ENCODE measurements around the gene YIPF3.
"Not testable (repeated sequence)": the region's sequence is repeated elsewhere in the genome, so short reads cannot be mapped to it uniquely, and the experiment has no call there.

Gene YIPF3

GRCh38 chr6:43509984-43510826 is 6.5 kb downstream of the YIPF3 start, which contains the start of gene LRRC73:
TSS of gene LRRC73 (minus strand) at chr6:43510346. CDS start at chr6:43509785, 561 bp downstream.
- H3K4me3 ChIP-seq (ENCODE audit: low read depth, low read length) = peak within 1 kb of the TSS; percentile 64

GRCh38 chr6:43509142-43509983 is 7.4 kb downstream of the YIPF3 start:
- H3K4me3 ChIP-seq (ENCODE audit: low read depth, low read length) = peak overlapping the region; percentile 39

GRCh38 chr6:43508481-43509141 is 8.1 kb downstream of the YIPF3 start:
- H3K4me3 ChIP-seq (ENCODE audit: low read depth, low read length) = no peak overlapping the region

GRCh38 chr6:43506667-43507471 is 9.9 kb downstream of the YIPF3 start:
- H3K4me3 ChIP-seq (ENCODE audit: low read depth, low read length) = no peak overlapping the region

DNA sequence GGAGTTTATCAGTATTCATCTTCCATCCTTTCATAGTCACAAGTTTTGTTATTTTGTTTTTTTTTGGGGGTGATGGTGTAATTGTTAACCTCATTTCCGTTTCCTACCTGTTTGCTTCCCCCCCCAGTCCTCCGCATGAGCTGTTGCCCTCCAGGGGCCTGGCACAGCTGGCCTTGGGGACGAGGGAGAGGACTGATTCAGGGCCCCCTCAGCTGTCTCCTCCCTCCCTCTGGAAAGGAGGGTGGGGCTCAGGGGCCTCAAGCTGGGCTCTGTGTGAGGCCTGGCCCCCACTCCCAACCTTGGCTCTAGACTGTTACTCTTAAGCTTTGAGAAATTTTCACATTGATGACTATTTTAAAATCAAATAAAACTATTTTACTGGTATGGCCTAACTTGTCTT is 10.6 kb downstream of the YIPF3 start:
- no peak overlapping the region for H3K4me3 ChIP-seq (ENCODE audit: low read depth, low read length)

DNA sequence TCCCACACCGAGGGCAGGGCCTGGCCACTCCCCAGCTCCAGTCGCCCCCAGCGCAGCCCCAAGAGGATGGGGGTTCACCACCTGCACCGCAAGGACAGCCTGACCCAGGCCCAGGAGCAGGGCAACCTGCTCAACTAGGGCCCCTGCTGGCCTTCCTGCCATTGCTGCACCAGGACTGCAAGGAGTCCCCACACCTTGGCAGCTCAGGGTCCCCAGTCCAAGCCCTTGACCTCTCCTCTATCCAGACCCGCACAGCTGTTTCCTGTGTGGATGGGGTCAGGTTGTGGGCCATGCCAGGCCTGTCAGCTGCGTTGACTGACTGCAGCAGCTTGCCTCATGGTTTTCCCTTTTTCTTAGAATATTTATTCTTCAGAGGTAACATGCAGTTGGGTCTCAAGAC is 11.0 kb downstream of the YIPF3 start:
- H3K4me3 ChIP-seq (ENCODE audit: low read depth, low read length) = no peak overlapping the region

- H3K4me3 ChIP-seq (ENCODE audit: low read depth, low read length) = no peak overlapping the region
Measured at GRCh38 chr6:43504756-43505593, 11.8 kb downstream of the YIPF3 start.

DNA sequence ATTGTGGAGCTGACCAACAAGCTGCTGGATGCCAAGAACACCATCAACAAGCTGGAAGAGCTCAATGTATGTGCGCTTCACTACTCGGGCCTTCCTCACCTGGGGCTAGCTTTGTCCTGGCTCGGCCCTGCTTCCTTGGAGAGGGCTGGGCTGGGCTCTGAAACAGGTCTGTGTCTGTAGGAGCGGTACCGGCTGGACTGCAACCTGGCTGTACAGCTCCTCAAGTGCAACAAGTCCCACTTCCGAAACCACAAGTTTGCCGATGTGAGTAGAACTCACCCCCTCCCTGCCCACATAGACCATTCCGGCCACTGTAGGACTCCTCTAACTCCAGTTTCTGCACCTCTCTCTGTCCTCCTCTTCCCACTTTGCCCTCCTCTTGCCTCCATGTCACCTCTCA is 13.3 kb downstream of the YIPF3 start:
- no peak overlapping the region for H3K4me3 ChIP-seq (ENCODE audit: low read depth, low read length)

- no peak overlapping the region for H3K4me3 ChIP-seq (ENCODE audit: low read depth, low read length)
Measured at GRCh38 chr6:43502666-43503065, 14.1 kb downstream of the YIPF3 start.

DNA sequence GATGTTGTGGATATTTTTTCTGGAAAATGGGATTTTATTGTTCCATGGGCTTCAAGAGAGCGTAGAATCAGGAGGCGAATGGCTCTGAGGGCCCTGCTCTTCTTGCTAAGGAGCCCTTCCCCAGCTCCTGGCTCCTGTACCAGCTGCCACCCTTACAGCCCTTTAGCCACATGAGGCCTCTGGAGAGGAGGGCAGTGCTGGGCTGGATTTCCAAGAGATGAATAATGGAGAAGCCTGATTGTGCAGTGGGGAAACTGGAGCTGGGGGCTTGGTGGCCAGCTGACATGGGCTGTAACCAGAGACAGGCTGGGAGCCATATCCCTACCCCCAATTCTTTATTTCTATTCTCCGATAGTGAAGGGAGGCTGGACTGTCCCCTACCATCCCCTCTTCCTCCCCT is 15.8 kb downstream of the YIPF3 start:
- no peak overlapping the region for H3K4me3 ChIP-seq (ENCODE audit: low read depth, low read length)

GRCh38 chr6:43499028-43499815 is 17.5 kb downstream of the YIPF3 start:
- no peak overlapping the region for H3K4me3 ChIP-seq (ENCODE audit: low read depth, low read length)

- H3K4me3 ChIP-seq (ENCODE audit: low read depth, low read length) = not testable (repeated sequence)
Measured at GRCh38 chr6:43498291-43498690, 18.4 kb downstream of the YIPF3 start.

DNA sequence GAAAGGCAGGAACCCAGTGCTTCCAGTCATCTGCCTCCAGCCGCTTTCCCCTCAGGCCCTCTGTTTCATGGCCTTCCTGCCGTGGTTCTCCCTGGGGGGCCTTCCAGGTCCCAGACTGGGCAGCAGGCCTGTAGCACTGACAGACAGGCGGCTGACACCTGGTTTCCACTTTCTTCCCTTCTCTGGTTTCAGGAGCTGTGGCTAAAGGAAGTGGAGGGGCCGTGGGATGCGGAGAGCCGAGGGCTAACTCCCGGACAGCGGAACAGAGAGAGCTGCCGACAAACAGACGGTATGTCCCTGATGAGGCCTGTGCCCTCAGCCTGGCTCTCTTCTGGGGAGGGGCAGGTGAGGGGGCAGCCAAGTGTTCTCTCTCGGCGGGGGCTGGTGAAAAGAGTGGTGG is 19.0 kb downstream of the YIPF3 start:
- H3K4me3 ChIP-seq (ENCODE audit: low read depth, low read length) = no peak overlapping the region

GRCh38 chr6:43497129-43497396 is 19.7 kb downstream of the YIPF3 start:
- H3K4me3 ChIP-seq (ENCODE audit: low read depth, low read length) = no peak overlapping the region

DNA sequence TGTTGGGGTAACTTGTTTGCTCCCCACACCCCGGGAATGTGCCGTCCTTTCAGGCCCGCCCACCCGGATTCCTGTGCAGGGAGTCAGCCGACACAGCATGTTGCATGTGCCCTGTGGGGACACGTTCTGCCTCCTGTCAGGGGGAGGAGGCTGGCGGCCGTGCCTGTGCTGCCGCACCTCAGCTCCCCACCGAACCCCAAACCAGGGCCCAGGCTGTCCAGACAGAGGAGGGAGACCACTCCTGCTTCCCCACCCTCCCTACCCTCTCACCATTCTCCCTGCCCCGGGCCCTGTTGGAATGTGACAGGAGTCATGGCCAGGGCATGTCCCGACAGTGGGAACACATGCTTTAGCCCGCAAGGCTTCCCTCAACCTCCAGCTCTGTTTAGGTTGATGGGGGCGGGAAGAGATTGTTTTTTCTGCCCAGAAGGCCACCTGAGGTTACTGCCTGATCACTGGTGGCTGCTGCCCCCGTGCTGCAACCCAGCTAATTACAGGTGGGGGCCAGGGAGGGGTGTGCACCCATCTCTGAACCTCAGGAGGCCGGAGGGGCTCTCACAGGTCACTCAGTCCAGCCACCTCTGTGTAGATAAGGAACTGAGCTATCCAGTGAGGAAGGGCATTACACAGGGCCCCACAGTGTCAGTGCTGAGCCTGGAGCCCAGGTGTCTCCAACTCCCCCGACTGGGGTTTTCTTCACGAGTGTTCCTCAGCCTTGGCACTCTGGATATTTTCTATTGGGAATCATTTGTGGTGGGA is 20.2 kb downstream of the YIPF3 start:
- H3K4me3 ChIP-seq (ENCODE audit: low read depth, low read length) = no peak overlapping the region

- H3K4me3 ChIP-seq (ENCODE audit: low read depth, low read length) = no peak overlapping the region
Measured at GRCh38 chr6:43495409-43495941, 21.3 kb downstream of the YIPF3 start.

DNA sequence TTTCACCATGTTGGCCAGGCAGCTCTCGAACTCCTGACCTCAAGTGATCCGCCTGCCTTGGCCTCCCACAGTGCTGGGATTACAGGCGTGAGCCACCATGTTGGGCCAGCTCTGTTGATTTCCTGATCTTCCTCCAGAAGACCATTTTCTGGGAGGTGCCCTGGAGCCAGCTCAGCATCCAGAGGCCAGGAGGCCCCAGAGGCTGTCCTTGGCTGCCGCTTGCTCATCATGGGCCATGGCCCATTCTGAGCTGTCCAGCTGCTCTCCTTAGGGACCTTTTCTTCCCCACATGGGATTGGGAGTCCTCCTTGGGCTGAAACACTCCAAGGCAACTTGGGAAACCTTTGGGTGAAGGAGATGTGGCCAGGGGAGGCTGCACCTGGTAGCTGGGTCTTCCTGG is 22.0 kb downstream of the YIPF3 start:
- no peak overlapping the region for H3K4me3 ChIP-seq (ENCODE audit: low read depth, low read length)

GRCh38 chr6:43494321-43494720 is 22.4 kb downstream of the YIPF3 start:
- no peak overlapping the region for H3K4me3 ChIP-seq (ENCODE audit: low read depth, low read length)

Data from iPS-11a (cell line).